Activated T-helper 9 cell treated with anti-CD3 and anti-CD28 coated beads, Interleukin-2, amount 50 U/mL, for 16 hours (primary cell): Measurements from ENCODE around the gene NOX5.

Experiments used
- DNase-seq: peaks from one replicate; pipeline ENCODE4 v3.0.0-alpha.2; 2020; ENCODE audit warnings: low read depth

NOX5 gene

GRCh38 chr15:68990992-68991500, 23.4 kb upstream of the NOX5 start:
- DNase-seq: no peak

- DNase-seq: no peak
These were observed 22.8 kb upstream of the NOX5 start for GRCh38 chr15:68991723-68992122.

GRCh38 chr15:68992696-68993095, 21.8 kb upstream of the NOX5 start:
- DNase-seq: no peak

GRCh38 chr15:68993276-68993675, 21.2 kb upstream of the NOX5 start:
- no peak for DNase-seq

- no peak for DNase-seq
These were observed 20.3 kb upstream of the NOX5 start for GRCh38 chr15:68994149-68994548.

- no peak for DNase-seq
These were observed 19.3 kb upstream of the NOX5 start for GRCh38 chr15:68994981-68995761.

GRCh38 chr15:68997050-68997449, 17.4 kb upstream of the NOX5 start:
- no peak for DNase-seq

GRCh38 chr15:68997930-68998777, 16.3 kb upstream of the NOX5 start:
- no peak for DNase-seq

GRCh38 chr15:68999091-68999490, 15.4 kb upstream of the NOX5 start:
- DNase-seq: no peak

GRCh38 chr15:69000091-69000490, 14.4 kb upstream of the NOX5 start:
- no peak for DNase-seq

GRCh38 chr15:69000725-69001503, 13.6 kb upstream of the NOX5 start:
- no peak for DNase-seq

GRCh38 chr15:69002783-69003182, 11.7 kb upstream of the NOX5 start:
- no peak for DNase-seq

- no peak for DNase-seq
These were observed 10.5 kb upstream of the NOX5 start for GRCh38 chr15:69004011-69004410.

- DNase-seq: no peak
These were observed 6.4 kb upstream of the NOX5 start for GRCh38 chr15:69008056-69008455.

GRCh38 chr15:69009341-69009740, 5.2 kb upstream of the NOX5 start:
- DNase-seq: no peak

- DNase-seq: no peak
These were observed 2.9 kb upstream of the NOX5 start for GRCh38 chr15:69011641-69012040.

- no peak for DNase-seq
These were observed 1.6 kb upstream of the NOX5 start for GRCh38 chr15:69012761-69013364.

GRCh38 chr15:69013726-69014406, 629 bp upstream of the NOX5 start:
- DNase-seq: no peak

GRCh38 chr15:69015591-69015990, 1.1 kb downstream of the NOX5 start:
- no peak for DNase-seq

GRCh38 chr15:69016021-69016595, 1.6 kb downstream of the NOX5 start:
- no peak for DNase-seq

GRCh38 chr15:69017978-69018377, 3.5 kb downstream of the NOX5 start:
- no peak for DNase-seq
